ENCODE results near the gene C17orf114.
A peak's percentile ranks its signal among the peaks of the same experiment; 100 is the strongest.
"Not testable (repeated sequence)": the region's sequence is repeated elsewhere in the genome, so short reads cannot be mapped to it uniquely, and the experiment has no call there.

C17orf114 gene

DNA sequence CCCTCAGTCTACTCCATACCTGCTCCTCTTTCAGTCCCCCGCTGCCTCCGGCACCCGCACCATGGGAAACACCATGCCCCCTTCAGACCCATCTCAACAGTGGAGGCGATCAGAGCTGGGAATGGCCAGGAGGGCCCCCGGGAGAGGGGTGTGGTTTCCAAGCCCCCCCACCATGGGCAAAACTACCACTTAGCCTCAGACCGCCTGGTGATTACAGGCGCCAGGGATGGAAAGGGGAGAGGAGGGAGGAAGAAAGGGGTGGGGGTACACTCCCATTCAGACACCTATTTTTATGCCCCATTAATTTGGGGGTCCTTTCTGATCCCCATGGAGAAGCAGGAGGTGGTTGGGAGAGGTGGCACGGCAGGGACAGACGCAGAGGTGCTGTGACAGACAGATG lies at the start of gene C17orf114:
Gene C17orf114 (minus strand): TSS at position 101 of the 400 bp plus-strand sequence.
- DNase-seq: no peak

- no peak for DNase-seq
These were observed 49.0 kb upstream of the C17orf114 start for GRCh38 chr17:4851084-4851483.

DNA sequence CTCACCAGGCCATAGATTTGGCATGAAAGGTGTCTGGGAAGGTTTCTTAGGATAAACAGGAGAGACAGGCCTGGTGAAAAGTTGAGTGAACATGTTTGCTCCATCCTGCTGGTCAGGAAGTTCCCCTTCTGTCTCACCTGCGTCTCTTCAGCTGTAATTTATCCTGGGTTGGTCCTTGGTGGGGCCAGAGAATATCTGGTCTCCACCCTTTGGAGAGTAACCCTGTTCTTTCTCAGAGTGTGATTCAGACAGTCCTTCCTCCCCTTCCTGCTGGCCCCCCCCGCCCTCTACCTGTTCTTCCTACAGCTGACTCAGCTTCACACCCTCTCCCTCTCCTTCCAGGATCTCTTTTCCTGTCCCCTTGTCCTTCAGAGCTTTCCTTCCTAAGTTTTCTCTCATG lies 48.1 kb upstream of the C17orf114 start:
- DNase-seq: no peak

DNA sequence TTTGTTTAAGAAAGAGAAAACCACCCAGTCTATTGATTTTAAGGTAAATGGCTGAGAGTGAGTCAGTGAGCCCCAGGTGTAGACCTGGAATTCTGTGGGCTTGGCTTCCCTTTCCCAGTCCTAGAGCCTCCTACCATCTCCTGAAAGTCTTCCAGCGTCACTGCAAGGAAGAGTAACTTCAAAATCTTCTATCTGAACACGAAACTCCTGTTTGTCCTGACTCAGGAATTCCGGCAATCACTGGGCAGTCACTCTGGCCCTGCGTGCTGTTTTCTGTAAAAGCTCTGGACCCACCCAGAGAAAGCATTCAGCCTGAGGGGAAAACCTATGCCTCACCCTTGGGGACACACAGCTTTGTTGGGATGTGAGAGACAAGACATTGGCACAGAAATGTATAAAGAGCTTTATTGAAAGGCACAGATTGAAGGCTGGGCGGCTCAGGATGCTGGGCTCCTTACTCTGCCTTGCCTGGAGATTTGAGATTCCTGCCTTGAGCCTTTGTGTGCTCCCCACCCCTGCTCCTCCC lies 46.9 kb upstream of the C17orf114 start:
- no peak for DNase-seq

DNA sequence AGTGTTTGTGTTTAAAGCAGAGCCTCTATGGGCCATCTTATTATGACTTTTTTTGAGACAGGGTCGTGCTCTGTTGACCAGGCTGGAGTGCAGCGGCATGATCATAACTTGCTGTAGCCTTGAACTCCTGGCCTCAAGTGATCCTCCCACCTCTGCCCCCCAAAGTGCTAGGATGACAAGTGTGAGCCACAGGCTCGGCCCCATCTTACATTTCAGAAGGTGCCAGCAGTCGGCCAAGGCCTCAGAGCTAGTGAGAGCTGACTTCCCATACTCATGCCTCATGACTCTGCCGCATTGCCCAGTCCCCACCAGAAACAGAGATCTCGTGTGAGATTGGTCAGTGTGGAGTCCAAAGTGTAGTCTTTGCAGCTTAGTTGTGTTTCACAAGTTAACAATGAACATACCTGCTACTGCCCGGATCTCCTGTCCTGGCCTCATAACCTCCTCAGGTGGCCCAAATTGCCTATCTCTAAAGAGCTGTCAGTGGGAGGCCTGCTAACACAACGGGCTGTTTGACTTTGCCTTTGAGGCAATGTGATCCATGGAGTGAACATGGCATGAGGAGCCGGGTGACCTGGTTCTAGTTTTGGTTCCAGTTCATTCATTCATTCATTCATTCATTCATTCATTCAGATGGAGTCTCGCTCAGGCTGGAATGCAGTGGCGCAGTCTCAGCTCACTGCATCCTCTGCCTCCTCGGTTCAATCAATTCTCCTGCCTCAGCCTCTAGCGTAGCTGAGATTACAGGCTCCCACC lies 44.7 kb upstream of the C17orf114 start:
- no peak for DNase-seq

- no peak for DNase-seq
These were observed 43.0 kb upstream of the C17orf114 start for GRCh38 chr17:4845118-4845517.

DNA sequence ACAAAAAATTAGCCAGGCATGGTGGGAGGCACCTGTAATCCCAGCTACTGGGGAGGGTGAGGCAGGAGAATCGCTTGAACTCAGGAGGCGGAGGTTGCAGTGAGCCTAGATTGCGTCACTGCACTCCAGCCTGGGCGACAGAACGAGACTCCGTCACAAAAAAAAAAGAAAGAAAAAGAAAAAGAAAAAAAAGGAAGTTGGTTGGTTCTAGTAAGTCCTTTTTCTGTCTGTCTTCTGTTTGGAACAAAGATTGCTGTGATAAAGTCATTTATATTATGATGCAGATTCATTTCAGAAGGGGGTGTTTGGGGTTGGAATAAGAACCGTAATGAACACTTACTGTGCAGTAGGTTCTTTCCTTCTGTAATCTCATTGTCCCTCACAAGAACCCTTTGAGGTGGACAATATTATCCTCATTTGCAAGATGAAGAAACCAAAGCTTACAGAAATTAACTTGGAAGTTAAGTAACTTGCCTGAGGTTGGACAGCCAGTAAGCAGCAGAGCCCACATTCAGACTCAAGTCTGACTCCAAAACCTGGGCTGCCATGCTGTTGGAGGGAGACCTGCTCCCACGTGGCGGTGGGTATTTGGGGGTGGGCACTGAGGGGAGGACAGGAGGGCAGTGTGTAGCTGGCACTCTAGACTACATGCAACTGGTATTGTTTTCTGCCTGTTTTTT lies 41.3 kb upstream of the C17orf114 start:
- DNase-seq: no peak

GRCh38 chr17:4842376-4842775 lies 40.2 kb upstream of the C17orf114 start:
- no peak for DNase-seq

- DNase-seq: no peak
These were observed 38.7 kb upstream of the C17orf114 start for GRCh38 chr17:4840893-4841242.

DNA sequence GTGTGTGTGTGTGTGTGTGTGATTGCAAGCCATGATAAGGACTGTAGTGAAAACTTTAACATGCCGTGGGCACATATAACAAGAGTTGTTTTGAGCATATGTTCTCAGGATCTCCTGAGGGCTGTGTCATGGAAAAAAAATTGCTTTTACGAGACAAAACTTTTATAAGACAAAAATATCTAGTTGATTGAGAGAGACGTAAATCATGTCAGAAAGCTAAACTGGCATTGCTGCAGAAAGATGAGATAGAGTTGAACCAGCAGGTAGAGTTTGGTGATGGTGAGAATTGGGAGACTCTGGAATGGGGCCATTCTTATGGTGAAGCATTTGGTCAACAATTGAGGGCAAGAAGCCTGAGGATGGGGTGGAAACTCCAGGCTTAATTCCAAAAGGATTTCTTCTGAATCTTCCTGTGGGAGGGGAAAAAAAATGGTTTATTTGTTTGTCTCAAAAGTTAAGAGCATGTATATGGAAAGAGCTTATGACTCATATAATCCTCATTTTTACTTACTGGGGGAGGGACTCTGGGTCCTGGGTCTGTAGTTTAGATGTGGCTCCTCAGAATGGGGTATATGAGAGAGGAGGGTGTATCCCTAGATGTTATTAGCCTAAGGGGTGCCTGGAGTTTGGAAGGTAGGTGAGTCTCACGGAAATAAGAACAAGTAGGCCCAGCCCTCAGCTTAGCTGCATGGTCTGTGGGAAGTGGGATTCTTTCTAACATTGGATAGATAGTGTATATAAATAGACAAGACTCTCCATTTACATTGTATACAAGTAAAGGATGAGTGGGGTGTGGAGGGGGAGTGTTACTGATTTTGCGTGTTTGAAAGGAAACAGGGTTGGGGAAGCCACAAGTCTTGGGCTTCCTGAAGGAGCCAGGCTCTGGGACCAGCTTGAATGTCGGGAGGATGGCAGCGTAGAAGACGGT lies 38.1 kb upstream of the C17orf114 start:
- no peak for DNase-seq

- DNase-seq: no peak
These were observed 37.1 kb upstream of the C17orf114 start for GRCh38 chr17:4839221-4839620.

- DNase-seq: no peak
These were observed 36.2 kb upstream of the C17orf114 start for GRCh38 chr17:4838309-4838785.

DNA sequence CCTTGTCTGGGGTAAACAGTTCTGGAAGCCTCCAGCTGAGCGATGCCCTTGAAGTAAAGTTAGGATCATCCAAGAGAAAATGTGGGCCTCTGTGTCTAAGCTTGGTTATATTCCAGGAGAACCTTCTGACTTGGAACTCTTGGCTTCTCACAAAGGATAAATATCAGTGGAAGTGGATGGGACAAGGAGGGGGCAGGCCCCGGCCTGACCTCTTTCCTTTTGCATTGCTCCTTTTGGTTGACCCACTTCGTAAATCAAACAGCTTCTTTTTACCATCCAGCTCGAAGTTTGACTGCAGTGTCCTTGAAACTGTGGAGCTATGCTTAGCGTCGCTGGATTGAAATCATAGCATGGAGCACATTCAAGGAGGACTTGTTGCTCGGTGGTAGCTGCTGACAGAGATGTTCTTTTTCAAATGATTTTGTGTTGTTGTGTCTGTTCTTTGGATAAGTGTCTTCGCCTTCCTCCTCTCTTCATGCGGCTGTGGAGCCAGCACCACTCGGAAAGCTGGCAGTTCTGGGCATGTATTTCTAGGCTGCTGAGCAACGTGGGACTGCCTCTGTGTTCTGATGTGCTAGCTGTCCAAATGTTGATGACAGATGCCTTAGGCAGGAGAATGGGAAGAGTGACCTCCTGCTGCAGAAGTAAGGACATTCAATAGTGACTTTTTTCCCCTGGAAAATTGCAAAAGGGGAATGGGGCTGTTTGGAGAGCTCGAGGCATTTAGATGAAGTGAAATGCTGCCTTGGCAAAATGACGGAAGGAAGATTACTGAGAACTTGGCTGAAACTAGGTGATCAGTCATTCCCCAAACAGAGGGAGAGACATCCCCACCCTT lies 35.6 kb upstream of the C17orf114 start:
- peak in 1 of 2 donors; percentile 43 for DNase-seq

- DNase-seq: no peak
These were observed 34.1 kb upstream of the C17orf114 start for GRCh38 chr17:4836221-4836620.

DNA sequence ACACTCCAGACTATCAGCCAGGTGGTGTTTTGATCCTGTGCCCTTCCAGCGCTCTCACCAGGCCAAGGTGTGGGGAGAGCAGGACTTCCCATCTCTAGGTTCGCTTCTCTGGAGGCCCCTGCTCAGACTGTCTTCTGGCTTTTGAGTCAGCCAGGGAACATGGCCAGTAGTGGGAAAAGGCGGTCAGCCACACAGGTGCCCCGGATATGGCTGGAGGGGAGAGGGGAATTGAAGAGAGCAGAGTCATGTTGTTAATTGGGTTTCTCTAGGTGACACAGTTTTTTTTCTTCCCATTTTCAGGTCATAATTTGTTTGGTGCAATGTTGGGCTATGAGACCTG lies 32.5 kb upstream of the C17orf114 start:
- no peak for DNase-seq

- DNase-seq: peak; percentile 55 to 69
These were observed 32.0 kb upstream of the C17orf114 start for GRCh38 chr17:4833941-4834680.

DNA sequence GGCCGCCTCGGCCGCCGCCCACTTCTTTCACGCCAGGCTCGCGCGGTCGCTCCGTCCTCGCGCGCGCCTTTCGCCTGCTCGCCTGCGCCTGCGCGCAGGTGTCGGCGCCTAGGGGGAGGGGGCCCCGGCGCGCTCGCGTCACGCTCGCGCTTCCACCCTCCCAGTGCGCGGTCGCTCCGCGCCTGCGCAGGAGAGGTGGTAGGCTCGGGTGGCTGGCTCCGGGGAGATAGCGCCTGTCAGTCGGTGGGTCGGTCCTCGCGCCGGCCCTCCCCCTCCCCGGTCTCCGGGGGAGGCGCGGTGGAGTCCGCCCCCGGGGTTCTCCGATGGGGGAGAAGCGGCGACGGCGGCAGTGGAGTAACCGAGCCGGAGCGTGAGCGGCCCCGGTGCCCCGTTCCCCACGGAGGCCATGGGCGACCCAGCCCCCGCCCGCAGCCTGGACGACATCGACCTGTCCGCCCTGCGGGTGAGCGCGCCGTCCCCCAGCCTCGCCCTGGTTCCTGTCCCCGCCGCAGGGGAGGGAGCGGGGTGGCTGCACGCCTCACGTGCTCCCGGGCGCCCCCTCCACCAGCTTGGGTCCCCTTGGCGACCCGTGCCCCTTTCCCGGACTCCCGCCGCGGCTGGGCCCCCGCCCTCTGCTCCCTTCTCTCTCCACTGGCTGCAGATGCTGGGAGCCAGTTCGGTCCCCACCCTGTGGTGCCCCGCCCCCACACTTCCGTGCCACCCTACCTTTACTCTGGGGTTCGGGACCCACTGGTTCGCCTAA lies 31.2 kb upstream of the C17orf114 start, which contains the start of gene MINK1:
Gene MINK1 (plus strand): TSS at position 163 of the 763 bp plus-strand sequence. CDS start 244 bp downstream, at position 407.
- peak; percentile 97 to 98 for DNase-seq

GRCh38 chr17:4832829-4833177 lies 30.7 kb upstream of the C17orf114 start:
- DNase-seq: not testable (repeated sequence)

DNA sequence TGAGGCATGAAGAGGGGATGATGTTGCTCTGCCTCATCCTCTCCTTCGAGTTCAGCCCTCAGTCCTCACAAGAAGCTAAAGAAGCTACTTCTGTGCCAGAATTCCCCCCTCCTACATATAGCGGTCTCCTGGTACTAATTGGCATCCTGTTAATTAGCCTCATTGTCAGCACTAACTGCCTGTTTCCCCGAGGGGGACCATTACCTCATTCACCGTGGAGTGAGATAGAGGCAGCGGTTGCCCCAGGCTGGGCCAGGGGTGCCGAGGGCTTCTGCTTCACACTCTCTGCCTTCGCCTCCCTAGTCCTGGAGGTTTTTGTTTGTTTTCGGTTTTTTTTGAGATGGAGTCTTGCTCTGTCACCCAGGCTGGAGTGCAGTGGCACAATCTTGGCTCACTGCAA lies 25.3 kb upstream of the C17orf114 start:
- no peak for DNase-seq

Measured in right lung (tissue), 2 donors.